ENCODE data around the gene SUPT3H. TPM values are rescaled to one million over a fixed set of nuclear protein-coding genes. Genes with fewer than 3 reads are reported as not detected.

SUPT3H gene
- total and polyA plus RNA-seq, 4 donors: 0.85 to 4.8 (median 2.4) TPM

DNA sequence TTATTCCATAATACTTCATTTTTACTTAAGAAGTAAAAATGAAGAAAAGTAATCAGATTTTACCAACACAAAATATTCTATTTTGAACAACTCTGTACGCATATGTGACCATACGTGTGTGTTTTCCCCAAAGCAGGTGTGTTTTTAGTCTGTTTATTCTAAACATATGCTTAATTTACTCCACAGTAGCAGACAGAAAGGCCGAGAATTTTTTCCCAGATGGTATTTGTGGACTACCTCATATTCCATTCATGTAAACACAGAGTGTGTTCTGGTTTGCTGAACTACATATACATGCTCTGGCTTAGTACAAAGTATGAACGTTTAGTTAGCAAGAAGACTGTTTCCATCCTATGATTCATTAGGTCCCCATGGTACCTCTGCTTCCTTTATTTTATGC, 282.9 kb downstream of the SUPT3H start:
- WGBS: 86% methylated on average over 4 of the region's 4 CpGs

DNA sequence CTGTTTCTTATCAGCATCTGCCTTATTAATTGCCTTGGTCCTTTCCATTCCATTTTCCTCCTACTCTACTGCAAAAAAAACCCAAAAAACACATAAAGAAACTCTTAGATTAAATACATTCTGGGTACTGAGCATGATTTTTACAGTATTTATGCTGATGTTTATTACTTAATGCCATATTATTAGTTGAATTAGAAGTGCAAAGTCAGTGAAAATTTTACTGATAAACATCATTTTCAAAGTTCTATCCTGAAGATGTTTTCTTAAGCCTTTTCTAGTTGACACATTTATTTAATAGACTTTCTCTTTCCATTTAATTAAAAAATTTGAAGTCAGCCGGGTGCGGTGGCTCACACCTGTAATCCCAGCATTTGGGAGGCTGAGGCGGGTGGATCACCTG, 285.6 kb downstream of the SUPT3H start:
- H3K36me3 ChIP-seq (ENCODE audit: control insufficient read depth in 4 of 4, insufficient read depth in 3 of 4, low read depth in 1 of 4, low read length in 3 of 4): no peaks in the 10 kb centered on the region
- H3K4me1 ChIP-seq (ENCODE audit: control insufficient read depth in 4 of 4, insufficient read depth in 4 of 4, low read length in 3 of 4): no peaks in the 10 kb centered on the region
- H3K9ac ChIP-seq (ENCODE audit: low read depth in 1 of 2, low read length in 2 of 2): no peak overlapping the region
- H3K27me3 ChIP-seq (ENCODE audit: control insufficient read depth in 4 of 4, insufficient read depth in 4 of 4, low read length in 3 of 4): no peaks in the 10 kb centered on the region
- H3K9me3 ChIP-seq (ENCODE audit: control insufficient read depth in 4 of 4, low read length in 3 of 4): no peaks in the 10 kb centered on the region
- H3K27ac ChIP-seq (ENCODE audit: low read depth in 1 of 2, low read length in 2 of 2): no peak overlapping the region
- no peak for DNase-seq (ENCODE audit: low spot score)
- TF ChIP-seq TAF1 (conservative IDR thresholded peaks at IDR 0.05): no peak
- no peak for TF ChIP-seq YY1 (IDR thresholded peaks at IDR 0.05)
- TF ChIP-seq, protein P1, sequence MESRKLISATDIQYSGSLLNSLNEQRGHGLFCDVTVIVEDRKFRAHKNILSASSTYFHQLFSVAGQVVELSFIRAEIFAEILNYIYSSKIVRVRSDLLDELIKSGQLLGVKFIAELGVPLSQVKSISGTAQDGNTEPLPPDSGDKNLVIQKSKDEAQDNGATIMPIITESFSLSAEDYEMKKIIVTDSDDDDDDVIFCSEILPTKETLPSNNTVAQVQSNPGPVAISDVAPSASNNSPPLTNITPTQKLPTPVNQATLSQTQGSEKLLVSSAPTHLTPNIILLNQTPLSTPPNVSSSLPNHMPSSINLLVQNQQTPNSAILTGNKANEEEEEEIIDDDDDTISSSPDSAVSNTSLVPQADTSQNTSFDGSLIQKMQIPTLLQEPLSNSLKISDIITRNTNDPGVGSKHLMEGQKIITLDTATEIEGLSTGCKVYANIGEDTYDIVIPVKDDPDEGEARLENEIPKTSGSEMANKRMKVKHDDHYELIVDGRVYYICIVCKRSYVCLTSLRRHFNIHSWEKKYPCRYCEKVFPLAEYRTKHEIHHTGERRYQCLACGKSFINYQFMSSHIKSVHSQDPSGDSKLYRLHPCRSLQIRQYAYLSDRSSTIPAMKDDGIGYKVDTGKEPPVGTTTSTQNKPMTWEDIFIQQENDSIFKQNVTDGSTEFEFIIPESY (IDR thresholded peaks at IDR 0.05): no peak
- no peak for TF ChIP-seq NR2F2 (IDR thresholded peaks at IDR 0.05)
- TF ChIP-seq, protein P2, sequence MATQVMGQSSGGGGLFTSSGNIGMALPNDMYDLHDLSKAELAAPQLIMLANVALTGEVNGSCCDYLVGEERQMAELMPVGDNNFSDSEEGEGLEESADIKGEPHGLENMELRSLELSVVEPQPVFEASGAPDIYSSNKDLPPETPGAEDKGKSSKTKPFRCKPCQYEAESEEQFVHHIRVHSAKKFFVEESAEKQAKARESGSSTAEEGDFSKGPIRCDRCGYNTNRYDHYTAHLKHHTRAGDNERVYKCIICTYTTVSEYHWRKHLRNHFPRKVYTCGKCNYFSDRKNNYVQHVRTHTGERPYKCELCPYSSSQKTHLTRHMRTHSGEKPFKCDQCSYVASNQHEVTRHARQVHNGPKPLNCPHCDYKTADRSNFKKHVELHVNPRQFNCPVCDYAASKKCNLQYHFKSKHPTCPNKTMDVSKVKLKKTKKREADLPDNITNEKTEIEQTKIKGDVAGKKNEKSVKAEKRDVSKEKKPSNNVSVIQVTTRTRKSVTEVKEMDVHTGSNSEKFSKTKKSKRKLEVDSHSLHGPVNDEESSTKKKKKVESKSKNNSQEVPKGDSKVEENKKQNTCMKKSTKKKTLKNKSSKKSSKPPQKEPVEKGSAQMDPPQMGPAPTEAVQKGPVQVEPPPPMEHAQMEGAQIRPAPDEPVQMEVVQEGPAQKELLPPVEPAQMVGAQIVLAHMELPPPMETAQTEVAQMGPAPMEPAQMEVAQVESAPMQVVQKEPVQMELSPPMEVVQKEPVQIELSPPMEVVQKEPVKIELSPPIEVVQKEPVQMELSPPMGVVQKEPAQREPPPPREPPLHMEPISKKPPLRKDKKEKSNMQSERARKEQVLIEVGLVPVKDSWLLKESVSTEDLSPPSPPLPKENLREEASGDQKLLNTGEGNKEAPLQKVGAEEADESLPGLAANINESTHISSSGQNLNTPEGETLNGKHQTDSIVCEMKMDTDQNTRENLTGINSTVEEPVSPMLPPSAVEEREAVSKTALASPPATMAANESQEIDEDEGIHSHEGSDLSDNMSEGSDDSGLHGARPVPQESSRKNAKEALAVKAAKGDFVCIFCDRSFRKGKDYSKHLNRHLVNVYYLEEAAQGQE (IDR thresholded peaks at IDR 0.05): no peak
- TF ChIP-seq RXRA (IDR thresholded peaks at IDR 0.05): no peak
- no peak for TF ChIP-seq FOXA1 (IDR thresholded peaks at IDR 0.05)
- no peak for TF ChIP-seq FOXA2 (IDR thresholded peaks at IDR 0.05)
- no peak for TF ChIP-seq RAD21 (IDR thresholded peaks at IDR 0.05)
- no peak for TF ChIP-seq HNF4G (IDR thresholded peaks at IDR 0.05)
- TF ChIP-seq, protein P3, sequence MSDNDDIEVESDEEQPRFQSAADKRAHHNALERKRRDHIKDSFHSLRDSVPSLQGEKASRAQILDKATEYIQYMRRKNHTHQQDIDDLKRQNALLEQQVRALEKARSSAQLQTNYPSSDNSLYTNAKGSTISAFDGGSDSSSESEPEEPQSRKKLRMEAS (IDR thresholded peaks at IDR 0.05): no peak
- no peak for TF ChIP-seq HNF4A (conservative IDR thresholded peaks at IDR 0.05)
- TF ChIP-seq SP1 (IDR thresholded peaks at IDR 0.05): no peak
- TF ChIP-seq, protein P4, sequence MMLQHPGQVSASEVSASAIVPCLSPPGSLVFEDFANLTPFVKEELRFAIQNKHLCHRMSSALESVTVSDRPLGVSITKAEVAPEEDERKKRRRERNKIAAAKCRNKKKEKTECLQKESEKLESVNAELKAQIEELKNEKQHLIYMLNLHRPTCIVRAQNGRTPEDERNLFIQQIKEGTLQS (IDR thresholded peaks at IDR 0.05): no peak
- no peak overlapping the region for H3K4me3 ChIP-seq (ENCODE audit: low read depth in 1 of 3, low read length in 3 of 3)
- WGBS: 98% methylated on average over 3 of the region's 3 CpGs

More for the DNA sequence above, 282.9 kb downstream of the SUPT3H start:
- Histone ChIP-seq H3K27ac (ENCODE audit: low read depth in 1 of 2, low read length in 2 of 2) (no peak overlapping the region), H3K4me3 (ENCODE audit: low read depth in 1 of 3, low read length in 3 of 3) (no peak overlapping the region), H3K9ac (ENCODE audit: low read depth in 1 of 2, low read length in 2 of 2) (no peak overlapping the region), H3K27me3 (ENCODE audit: control insufficient read depth in 4 of 4, insufficient read depth in 4 of 4, low read length in 3 of 4) (no peaks in the 10 kb centered on the region), H3K9me3 (ENCODE audit: control insufficient read depth in 4 of 4, low read length in 3 of 4) (no peaks in the 10 kb centered on the region), H3K36me3 (ENCODE audit: control insufficient read depth in 4 of 4, insufficient read depth in 3 of 4, low read depth in 1 of 4, low read length in 3 of 4) (no peaks in the 10 kb centered on the region), H3K4me1 (ENCODE audit: control insufficient read depth in 4 of 4, insufficient read depth in 4 of 4, low read length in 3 of 4) (no peaks in the 10 kb centered on the region)
- TF ChIP-seq RXRA (IDR thresholded peaks at IDR 0.05): no peak
- TF ChIP-seq, protein P5, sequence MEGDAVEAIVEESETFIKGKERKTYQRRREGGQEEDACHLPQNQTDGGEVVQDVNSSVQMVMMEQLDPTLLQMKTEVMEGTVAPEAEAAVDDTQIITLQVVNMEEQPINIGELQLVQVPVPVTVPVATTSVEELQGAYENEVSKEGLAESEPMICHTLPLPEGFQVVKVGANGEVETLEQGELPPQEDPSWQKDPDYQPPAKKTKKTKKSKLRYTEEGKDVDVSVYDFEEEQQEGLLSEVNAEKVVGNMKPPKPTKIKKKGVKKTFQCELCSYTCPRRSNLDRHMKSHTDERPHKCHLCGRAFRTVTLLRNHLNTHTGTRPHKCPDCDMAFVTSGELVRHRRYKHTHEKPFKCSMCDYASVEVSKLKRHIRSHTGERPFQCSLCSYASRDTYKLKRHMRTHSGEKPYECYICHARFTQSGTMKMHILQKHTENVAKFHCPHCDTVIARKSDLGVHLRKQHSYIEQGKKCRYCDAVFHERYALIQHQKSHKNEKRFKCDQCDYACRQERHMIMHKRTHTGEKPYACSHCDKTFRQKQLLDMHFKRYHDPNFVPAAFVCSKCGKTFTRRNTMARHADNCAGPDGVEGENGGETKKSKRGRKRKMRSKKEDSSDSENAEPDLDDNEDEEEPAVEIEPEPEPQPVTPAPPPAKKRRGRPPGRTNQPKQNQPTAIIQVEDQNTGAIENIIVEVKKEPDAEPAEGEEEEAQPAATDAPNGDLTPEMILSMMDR (IDR thresholded peaks at IDR 0.05; ENCODE audit: low read depth, low read length, missing input control): no peak
- TF ChIP-seq HNF4G (IDR thresholded peaks at IDR 0.05): no peak
- TF ChIP-seq, protein P4 (IDR thresholded peaks at IDR 0.05): no peak
- no peak for TF ChIP-seq GABPA (IDR thresholded peaks at IDR 0.05 in 1 of 2, conservative IDR thresholded peaks at IDR 0.05 in 1 of 2)
- TF ChIP-seq, protein P2 (IDR thresholded peaks at IDR 0.05): no peak
- TF ChIP-seq YY1 (IDR thresholded peaks at IDR 0.05): no peak
- no peak for TF ChIP-seq RAD21 (IDR thresholded peaks at IDR 0.05)
- no peak for TF ChIP-seq NR2F2 (IDR thresholded peaks at IDR 0.05)
- no peak for TF ChIP-seq EGR1 (IDR thresholded peaks at IDR 0.05; ENCODE audit: low read depth in 2 of 2)
- DNase-seq (ENCODE audit: low spot score): no peak
